ENCODE data around the gene PWWP2B. TPM values are rescaled to one million over a fixed set of nuclear protein-coding genes. Genes with fewer than 3 reads are reported as not detected.
"Not testable (repeated sequence)": the region's sequence is repeated elsewhere in the genome, so short reads cannot be mapped to it uniquely, and the experiment has no call there.

The PWWP2B gene
- total RNA-seq, 1 experiment from 2014 or later = 18.6 TPM

DNA sequence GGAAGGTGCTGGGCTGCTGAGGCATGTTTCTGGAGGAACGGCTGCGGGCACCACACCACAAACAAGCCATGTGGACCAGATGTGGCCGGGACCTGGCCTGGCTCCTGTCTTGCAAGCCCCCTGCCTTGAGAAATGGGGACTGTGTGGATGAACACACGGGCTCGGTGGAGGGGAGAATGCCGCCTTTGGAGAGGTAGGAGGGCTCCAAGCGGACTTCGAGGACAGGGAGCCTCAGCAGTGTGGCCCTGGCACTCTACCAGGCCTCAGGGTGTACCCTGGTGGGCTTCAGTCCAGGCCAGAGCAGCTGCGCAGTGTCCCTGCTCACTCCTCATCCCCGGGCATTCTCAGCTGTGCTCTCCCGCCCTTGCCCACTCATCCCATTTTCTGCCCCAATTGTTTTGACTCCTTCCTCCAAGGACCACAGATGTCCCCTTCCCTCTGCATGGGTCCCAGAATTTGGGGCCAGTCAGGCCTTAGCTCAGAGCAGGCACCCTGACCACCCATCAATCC lies 31.5 kb downstream of the PWWP2B start:
- no peak for DNase-seq (ENCODE audit: extremely low read depth, low read depth)

DNA sequence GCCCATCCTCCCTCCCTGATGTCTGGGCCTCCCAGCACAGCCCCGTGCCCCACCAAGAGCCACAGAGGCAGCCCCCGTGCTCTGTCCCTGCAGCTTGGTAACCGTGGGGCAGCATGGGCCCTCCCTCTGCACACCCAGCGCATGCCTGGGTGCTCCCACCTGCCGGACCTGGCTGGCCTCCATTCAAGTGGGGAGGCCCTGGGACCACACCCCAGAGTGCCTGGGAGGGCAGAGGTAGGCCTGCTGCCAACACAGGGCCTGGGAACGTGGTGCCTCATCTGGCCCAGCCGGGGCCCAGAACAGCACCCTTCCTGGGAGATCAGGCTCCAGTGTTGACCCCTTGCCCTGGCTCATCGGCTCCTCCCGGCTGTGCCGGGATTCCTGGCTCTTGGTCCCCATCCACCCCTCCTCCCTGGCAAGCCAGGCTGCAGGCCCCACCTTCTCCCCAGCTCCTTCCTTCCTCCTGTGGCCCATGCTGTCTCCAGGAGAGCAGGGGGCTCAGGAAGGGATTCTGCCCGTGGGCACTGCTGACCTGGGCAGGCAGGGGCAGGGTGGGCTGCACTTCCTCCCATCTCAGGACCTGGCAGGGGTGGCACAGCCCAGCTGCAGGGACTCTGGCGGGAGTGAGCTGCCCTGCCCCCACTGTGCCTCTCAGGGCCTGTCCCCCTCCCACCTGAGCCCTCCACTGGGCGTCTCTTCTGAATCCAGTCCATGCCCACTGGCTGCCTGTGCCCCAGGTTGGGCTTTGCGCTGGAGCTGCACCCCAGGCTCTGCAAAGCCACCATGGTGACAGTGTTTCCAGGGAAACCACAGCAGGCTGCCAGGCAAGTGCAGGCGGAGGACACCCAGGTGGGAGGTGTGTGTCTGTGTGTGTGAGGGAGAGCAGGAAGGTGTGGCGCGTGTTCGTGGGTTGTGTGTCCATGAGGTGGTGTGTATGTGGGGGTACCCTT lies 32.6 kb downstream of the PWWP2B start:
- no peak for DNase-seq (ENCODE audit: extremely low read depth, low read depth)

DNA sequence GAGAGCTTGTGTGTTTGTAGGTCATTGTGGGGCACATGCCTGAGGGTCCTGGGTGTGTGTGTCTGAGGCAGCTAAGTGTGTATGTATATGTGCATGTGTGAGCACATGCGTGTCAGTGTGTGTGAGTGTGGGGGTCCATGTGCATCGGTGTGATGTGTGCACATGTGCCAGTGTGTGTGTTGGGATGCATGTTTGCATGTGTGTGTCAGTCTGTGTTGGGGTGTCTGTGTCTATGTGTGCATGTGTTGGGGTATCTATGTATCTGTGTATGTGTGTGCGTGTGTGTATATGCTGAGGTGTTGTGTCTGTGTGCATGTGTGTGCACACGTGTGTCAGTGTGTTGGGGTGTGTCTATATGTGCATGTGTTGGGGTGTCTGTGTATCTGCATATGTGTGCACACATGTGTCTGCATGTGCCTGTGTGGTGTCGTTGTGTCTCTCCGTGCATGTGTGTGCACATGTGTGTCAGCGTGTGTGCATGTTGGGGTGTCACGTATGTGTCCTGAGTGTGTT lies 33.3 kb downstream of the PWWP2B start:
- DNase-seq (ENCODE audit: extremely low read depth, low read depth) = no peak

DNA sequence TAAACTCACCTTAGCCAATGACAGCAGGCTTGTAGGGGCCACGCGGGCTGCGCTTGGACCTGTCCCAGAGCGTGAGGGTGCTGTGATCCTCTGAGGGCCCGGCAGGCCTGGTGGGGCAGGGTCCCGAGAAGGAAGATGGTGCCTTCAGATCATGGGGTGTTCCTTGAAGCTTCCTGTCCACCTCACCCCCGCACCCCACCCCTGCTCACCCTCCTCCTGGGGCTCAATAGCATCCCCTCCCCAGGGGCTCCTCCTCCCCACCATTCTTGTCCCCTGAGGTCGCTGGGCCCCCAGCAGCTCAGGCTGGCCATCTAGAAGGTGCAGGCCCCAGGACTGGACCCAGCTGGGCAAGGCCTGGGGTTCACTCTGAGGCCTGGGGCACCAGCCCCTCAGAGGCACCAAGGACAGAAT lies 33.9 kb downstream of the PWWP2B start:
- no peak for DNase-seq (ENCODE audit: extremely low read depth, low read depth)

DNA sequence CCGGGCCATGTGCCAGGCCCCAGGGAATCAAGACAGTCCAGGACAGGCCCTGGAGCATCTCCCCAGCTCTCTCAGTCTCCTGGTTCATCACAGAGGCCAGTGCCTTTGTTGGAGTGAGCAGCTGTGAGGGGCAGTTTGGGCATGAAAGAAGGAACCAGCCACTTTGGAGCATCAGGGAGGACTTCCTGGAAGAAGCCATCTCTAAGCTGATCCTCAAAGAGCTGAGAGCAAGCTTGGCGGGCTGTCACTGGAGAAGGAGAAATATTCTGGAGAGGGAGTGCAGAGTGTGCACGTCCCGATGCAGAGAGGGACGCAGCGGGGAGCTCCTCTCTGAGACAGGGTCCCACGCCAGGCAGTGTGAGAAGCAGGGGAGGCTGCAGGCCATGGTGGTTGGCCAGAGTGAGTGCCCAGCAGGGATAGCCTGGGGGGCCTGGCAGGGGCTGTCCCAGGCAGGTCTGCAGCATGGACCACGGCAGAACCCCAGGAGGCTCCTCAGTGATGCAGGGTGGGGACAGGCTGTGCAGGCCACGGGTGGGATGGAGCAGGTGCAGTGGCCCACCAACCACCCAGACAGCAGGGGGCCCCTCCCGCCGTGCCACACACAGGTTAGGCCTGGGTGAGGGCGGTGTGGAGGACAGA lies 34.7 kb downstream of the PWWP2B start:
- no peak for DNase-seq (ENCODE audit: extremely low read depth, low read depth)

DNA sequence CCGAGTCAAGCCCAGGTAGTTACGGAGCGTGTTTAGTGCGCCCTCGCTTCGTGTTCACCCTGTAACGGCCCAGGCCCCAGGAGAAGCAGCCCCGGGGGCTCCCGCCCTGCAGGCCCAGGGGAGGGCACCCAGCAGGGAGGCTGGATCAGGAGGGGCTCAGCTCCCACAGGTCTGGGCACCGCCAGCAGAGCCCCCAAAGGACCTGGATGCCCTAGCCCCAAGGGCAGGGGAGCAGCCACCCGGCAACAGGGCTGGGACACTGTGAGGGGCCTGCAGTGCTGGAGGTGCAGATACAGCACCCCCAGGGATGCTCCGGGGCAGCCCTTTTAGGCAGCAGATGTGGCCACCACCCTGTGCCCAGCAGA lies 35.2 kb downstream of the PWWP2B start:
- no peak for DNase-seq (ENCODE audit: extremely low read depth, low read depth)

DNA sequence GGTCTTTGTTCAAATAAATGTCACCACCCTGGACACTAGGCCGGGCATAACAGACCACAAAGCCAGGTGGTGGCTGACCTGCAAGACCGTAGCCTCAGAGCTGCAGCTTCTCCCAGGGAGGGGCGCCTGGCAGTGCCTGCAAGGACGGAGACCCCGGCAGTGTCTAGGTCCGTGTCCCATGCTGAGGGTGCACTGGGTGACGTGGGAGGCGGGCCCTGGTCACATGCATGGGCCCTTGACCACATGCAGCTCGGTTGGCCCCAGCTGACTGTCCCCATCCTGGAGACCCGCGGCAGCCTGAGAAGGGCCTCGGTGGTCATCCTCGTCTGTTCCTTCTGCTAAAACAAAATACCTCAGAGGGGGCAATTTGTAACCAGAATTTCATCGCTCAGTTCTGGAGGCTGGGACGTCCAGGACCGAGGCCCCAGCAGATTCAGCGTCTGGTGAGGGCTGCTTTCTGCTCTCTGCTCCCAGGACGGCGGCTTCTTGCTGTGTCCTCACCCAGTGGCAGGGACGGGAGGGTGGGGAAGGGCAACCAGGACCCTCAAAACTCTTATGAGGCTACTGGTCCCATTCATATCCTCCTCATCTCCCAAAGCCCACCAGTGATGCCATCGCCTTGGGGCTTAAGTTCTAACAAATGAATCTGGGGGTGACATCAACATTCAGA lies 36.8 kb downstream of the PWWP2B start:
- no peak for DNase-seq (ENCODE audit: extremely low read depth, low read depth)

DNA sequence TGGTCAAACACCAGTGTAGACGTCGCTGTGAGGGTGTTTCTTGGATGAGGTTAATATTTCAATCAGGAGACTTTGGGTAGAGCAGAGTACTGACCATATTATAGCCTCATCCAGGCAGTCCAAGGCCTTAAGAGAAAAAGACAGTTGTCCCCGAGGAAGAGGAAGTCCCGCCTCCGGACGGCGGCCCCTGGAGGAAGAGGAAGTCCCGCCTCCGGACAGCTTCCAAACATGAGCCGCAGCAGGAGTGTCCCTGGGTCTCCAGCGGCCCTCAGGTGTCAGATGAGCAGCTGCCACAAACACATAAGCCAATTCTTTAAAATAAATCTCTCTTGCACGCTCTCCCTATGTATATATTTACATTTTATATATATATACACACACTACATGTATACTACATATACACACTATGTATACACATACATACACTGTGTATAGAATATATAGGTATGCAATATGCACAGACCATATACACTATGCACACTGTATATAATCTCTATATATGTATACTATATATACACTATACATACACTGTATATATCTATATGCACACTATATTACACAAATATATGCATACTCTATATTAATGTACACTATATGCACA lies 37.5 kb downstream of the PWWP2B start:
- no peak for DNase-seq (ENCODE audit: extremely low read depth, low read depth)

DNA sequence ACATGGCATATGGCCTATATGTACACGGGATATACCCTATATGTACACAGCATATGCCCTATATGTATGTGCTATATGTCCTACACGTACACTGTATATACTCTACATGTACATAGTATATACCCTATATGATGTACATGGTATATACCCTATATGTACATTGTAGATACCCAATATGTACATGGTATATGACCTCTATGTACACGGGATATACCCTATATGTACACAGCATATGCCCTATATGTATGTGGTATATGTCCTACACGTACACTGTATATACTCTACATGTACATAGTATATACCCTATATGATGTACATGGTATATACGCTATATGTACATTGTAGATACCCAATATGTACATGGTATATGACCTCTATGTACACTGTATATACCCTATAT lies 38.3 kb downstream of the PWWP2B start:
- not testable (repeated sequence) for DNase-seq (ENCODE audit: extremely low read depth, low read depth)

DNA sequence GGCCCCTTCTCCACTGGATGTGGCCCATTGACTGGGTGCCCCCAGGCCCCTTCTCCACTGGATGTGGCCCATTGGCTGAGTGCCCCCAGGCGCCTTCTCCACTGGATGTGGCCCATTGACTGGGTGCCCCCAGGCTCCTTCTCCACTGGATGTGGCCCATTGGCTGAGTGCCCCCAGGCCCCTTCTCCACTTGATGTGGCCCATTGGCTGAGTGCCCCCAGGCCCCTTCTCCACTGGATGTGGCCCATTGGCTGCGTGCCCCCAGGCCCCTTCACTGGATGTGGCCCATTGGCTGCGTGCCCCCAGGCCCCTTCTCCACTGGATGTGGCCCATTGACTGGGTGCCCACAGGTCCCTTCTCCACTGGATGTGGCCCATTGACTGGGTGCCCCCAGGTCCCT lies 39.1 kb downstream of the PWWP2B start:
- not testable (repeated sequence) for DNase-seq (ENCODE audit: extremely low read depth, low read depth)

DNA sequence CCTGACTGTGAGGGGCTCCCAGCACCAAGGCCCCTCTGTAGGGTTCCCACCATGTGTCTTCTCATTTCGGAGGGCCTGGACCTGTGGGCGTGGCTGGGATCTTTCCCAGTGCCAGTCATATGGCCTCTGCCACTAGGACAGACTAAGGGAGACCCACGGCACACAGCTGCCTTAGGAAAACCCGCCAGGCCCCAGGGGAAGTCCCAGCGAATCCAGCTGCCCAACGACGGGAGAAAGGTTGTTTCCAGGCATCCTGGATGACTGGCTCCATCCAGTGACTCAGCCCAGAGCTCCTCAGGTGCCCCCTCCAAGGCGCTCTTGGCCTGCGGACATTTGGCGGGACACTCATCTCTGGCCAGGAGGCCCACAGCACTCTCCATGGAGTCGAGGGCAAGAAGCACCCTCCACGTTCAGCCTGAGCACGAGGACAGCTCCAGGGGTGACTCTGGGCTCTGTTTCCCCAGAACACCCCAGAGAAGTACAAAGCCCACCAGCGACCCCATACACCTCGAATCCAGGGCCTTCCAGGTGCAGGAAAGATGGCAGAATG lies 39.9 kb downstream of the PWWP2B start:
- no peak for DNase-seq (ENCODE audit: extremely low read depth, low read depth)

DNA sequence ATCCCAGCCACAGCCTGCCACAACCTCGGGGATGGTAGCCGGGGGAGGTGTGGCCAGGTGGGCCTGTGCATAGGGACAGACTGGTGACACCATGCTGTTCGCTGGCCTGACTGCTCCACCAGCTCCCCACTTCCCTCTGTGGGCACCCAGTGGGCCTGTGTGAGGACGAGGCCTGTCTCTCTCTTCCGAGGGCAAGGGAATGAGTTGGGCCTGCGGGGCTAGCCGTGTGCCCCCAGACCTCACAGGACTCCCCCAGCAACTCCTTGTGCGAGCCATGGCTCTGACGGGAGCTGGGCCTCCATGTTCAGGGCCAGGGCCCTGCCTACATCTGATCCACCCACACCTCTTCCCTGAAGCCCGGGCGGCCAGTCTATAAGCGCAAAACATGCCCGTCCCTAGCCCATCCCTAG lies 40.5 kb downstream of the PWWP2B start:
- no peak for DNase-seq (ENCODE audit: extremely low read depth, low read depth)

DNA sequence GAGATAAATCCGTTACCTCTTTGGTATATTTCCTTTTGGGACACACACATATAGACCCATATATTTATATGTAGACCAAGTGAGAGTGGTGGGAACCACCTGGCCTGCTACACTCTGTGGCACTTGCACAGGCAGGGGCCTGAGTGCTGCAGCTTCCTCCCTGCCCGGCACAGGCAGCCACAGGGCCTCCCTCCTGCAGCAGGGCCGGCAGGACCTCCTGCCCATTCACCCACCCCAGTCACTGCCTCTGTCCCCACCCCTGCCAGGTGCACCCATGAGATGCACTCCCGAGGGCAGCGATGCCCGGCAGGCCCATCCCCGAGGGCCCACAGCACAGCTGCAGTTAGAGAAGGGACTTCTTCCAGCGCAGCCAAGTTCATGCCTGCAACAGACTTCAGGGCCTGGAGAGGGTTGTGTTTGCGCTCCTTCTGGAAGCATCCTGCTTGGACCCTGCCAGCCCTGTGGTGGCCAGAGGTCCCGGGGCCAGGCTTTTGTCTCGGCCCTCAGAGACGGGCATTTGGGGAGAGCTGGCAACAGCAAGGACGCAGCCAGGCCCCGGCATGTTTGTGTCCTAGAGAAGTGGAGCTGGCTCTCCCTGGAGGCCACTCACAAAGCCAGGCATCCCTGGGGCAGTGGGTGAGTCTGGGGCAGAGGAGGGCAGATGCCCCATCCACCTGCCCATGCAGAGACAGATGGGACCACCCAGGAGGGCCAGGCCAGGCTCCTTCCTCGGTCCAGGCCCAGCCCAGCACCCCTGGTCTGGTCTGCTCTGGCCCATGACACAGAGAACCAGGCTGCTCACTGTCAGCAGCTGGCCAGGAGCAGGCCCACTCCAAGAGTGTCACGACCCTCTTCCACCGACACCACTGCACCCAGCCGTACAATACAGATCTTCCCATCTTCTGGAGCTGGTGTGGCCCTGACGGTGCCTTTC lies 41.4 kb downstream of the PWWP2B start:
- no peak for DNase-seq (ENCODE audit: extremely low read depth, low read depth)

DNA sequence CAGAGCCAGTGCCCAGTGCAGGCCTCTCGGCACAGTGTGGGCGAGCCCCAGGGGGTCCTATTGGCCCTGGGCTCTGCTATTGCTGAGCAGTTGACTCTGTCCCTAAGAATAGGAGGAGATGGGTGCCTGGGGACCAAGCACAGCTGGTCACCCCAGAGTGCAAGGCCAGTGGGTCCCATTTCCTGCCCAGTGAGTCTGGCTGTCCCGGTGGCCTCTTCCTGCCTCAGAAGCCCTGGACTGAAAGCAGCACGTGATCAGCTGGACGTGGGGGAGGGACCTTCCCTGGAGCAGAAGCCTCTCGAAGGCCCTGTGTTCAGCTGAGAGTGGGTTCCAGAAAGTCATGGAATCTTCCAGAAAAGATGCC lies 42.0 kb downstream of the PWWP2B start:
- DNase-seq (ENCODE audit: extremely low read depth, low read depth) = no peak

DNA sequence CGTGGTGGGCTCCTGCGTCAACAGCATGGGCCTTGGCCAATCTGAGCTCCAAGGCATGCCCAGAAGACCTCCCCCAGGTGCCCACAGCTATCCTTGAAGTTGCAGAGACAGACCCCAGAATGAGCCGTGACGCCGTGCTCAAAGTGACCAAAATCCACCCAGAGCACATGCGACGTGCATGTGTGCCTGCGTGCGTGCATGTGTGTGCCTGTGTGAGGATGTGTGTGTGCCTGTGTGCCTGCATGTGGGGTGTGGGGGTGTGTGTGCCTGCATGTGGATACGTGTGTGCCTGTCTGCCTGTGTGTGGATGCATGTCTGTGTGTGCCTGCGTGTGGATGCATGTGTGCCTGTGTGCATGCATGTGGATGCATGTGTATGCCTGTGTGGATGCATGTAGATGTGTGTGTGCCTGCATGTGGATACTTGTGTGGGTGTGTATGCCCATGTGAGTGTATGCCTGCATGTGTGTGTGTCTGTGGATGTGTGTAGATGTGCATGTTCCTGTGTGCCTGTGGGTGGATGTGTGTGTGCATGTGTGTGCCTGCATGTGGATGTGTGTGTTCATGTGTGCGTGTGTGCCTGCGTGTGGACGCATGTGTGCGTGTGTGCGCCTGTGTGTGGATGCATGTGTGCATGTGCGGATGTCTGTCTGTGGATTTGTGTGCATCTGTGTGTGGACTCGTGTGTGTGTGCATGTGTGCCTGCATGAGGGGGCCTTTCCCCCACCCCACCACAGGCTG lies 42.6 kb downstream of the PWWP2B start:
- no peak for DNase-seq (ENCODE audit: extremely low read depth, low read depth)

DNA sequence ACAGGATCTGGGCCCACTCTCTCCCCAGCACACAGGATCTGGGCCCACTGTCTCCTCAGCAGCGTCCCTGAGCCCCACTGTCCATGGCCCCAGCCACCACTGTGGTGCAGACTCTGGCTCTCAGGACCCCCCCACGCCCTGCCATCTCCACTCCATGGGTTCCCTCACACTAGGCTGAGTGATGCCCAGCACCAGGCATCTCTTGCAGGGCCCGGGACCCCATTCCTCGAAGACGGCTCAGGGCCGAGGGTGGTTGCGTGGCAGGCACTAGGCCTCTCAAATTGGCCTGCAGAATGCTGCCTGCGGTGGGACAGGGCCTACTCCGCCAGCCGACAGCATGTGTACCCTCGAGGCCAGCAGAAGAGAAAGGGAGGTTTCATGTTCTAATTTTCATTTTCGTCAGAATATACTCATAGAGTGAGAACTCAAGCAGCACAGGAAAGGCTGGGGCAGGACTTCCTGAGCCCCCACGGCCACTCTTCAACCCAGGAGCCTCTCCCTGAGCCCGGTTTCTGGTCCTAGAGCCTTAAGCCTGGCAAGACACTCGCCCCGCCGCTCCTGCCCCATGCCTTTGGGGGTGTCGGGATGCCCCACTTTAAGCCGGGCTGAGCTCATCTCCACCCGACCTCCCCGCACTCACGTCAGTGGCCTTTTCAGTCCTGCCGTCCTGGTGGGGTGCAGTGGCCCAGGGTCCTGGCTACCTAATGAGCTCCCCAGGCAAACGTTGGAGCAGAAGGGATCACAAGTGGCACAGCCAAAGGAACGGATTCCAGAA lies 44.0 kb downstream of the PWWP2B start:
- no peak for DNase-seq (ENCODE audit: extremely low read depth, low read depth)

DNA sequence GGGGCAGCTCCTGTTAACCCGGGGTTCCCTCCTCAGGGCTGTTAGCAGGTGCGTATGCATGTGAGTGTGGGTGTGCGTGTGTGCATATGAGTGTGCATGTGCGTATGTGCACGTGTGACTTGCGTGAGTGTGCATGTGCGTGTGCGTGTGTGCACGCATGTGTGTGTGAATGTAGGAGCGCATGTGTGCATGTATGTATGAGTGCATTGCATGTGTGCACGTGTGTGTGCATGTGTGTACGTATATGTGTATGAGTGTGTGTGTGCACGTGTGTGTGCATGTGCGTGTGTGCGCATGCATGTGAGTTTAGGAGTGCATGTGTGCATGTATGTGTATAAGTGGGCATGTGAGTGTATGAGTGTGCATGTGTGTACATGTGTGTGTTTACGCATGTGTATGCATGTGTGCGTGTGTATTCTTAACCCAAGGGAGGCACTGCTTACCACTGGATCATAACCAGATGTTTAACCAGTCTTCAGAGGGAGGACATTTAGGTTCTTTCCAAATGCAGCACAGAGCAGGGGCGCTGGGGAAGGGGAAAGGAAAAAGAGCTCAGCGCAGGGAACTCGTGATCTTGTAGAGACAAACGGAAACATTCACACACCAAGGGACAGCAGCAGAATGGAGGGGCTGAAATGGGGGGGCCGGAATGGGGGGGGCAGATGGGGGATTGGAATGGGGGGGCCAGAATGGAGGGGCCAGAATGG lies 45.0 kb downstream of the PWWP2B start:
- DNase-seq (ENCODE audit: extremely low read depth, low read depth) = no peak
